ENCODE results near the gene DOCK4.

DNA sequence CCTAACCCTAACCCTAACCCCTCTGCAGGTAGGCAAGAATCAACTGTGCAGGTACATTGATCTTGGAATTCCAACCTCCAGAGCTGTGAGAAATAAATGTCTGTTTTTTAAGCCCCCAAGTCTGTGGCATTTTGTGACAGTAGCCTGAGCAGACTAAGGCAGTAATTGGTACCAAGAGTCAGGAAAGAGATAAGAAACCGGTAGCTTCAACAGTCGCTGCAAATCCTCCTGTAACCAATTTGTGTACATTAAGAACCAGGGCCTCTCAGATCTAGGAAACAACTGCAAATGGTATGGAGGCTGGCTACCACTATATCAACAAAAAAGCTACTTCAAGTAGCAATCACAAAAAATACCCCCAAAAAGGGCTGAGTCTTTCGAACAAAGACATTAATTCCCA, 67.3 kb downstream of the DOCK4 start:
- TF ChIP-seq, protein P1, sequence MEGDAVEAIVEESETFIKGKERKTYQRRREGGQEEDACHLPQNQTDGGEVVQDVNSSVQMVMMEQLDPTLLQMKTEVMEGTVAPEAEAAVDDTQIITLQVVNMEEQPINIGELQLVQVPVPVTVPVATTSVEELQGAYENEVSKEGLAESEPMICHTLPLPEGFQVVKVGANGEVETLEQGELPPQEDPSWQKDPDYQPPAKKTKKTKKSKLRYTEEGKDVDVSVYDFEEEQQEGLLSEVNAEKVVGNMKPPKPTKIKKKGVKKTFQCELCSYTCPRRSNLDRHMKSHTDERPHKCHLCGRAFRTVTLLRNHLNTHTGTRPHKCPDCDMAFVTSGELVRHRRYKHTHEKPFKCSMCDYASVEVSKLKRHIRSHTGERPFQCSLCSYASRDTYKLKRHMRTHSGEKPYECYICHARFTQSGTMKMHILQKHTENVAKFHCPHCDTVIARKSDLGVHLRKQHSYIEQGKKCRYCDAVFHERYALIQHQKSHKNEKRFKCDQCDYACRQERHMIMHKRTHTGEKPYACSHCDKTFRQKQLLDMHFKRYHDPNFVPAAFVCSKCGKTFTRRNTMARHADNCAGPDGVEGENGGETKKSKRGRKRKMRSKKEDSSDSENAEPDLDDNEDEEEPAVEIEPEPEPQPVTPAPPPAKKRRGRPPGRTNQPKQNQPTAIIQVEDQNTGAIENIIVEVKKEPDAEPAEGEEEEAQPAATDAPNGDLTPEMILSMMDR (IDR thresholded peaks at IDR 0.05; ENCODE audit: insufficient read depth, low read length), result no peak
- TF ChIP-seq GABPA (IDR thresholded peaks at IDR 0.05; ENCODE audit: low read depth) (no peak), POLR2AphosphoS5 (IDR thresholded peaks at IDR 0.05; ENCODE audit: low read depth) (no peak)
